GM19238 (cell line): ENCODE results near the gene MEGF11.
"Not testable (repeated sequence)": the region's sequence is repeated elsewhere in the genome, so short reads cannot be mapped to it uniquely, and the experiment has no call there.

ENCODE experiments used
- DNase-seq: peaks from one replicate; pipeline ENCODE4 v3.0.0; 2011; ENCODE audit warnings: low spot score; ENCODE audit not compliant: insufficient read length

The MEGF11 gene

GRCh38 chr15:65867933-65868332, 385.6 kb downstream of the MEGF11 start:
- not testable (repeated sequence) for DNase-seq

- no peak for DNase-seq
Observed at GRCh38 chr15:65867244-65867643, 386.3 kb downstream of the MEGF11 start.

- no peak for DNase-seq
Observed at GRCh38 chr15:65863106-65863505, 390.4 kb downstream of the MEGF11 start.

GRCh38 chr15:65862682-65863081, 390.9 kb downstream of the MEGF11 start:
- DNase-seq, result peak; percentile 32

- no peak for DNase-seq
Observed at GRCh38 chr15:65857718-65858402, 395.7 kb downstream of the MEGF11 start.

- peak; percentile 19 for DNase-seq
Observed at GRCh38 chr15:65856821-65857455, 396.6 kb downstream of the MEGF11 start.

GRCh38 chr15:65851981-65852380, 401.6 kb downstream of the MEGF11 start:
- DNase-seq, result no peak

- no peak for DNase-seq
Observed at GRCh38 chr15:65847989-65848388, 405.6 kb downstream of the MEGF11 start.

GRCh38 chr15:65845826-65846519, 407.6 kb downstream of the MEGF11 start:
- DNase-seq, result no peak
